HEK293T (cell line): Measurements from ENCODE around the gene CCDC51.

Experiments used
- FOXK2 ChIP-seq: fragments of 450-650 bp; IDR thresholded peaks from 2 replicates; pipeline ENCODE4 v1.6.1; 2016; ENCODE audit warnings: mild to moderate bottlenecking
- NFRKB ChIP-seq: fragments of 450-650 bp; IDR thresholded peaks from 2 replicates; pipeline ENCODE4 v1.6.1; 2016; ENCODE audit warnings: mild to moderate bottlenecking, moderate library complexity
- SUZ12 ChIP-seq: fragments of 450-650 bp; IDR thresholded peaks from 2 replicates; pipeline ENCODE4 v1.6.1; 2016; ENCODE audit warnings: mild to moderate bottlenecking
- TARDBP ChIP-seq: fragments of 450-650 bp; IDR thresholded peaks from 2 replicates; pipeline ENCODE4 v1.6.1; 2016

DNA sequence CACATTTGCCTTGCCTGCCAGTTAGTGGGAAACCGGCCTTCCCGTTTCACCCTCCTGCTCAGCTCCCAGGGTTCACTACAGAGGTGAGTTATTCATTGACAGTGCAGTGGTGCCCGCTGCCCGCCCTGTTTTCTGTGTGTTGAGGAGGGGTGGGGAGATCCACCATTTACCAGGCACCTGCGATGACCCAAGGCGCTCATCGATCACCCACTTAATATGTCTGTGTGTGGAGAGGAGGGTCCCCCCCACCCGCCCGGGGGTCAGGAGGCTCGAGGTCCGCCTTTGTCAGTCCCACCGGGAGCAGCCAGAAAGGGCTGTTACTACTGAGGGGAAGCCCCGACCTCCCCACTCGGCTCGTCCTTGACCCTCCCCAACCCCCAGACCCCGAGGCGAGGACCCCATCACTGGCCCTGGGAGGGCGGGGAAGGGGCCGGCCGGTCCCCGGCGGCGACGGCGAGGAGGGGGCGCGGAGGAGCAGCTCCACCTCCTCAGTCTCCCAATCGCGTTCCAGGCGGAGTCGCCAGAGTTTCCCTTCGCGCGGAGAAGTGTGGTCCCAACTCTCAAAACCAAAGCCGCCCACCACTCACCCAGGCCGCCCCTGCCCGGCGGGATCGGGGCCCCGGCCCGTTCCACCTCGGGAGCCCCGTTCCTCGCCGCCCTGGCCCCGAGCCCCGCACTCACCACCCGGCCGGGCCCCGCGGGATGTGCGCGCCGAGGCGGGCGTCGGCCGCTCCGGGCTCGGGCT, 11.2 kb downstream of the CCDC51 start:
- TF ChIP-seq FOXK2, result no peak
- no peak for TF ChIP-seq NFRKB
- no peak for TF ChIP-seq TARDBP
- no peak for TF ChIP-seq SUZ12
